HG03196 (cell line): ENCODE measurements around the gene FGD5.

Experiments
- ATAC-seq: cut with Tn5 transposase; IDR thresholded peaks from one replicate; pipeline ENCODE4 v1.9.1; 2021; ENCODE audit not compliant: unreplicated experiment

FGD5 gene

DNA sequence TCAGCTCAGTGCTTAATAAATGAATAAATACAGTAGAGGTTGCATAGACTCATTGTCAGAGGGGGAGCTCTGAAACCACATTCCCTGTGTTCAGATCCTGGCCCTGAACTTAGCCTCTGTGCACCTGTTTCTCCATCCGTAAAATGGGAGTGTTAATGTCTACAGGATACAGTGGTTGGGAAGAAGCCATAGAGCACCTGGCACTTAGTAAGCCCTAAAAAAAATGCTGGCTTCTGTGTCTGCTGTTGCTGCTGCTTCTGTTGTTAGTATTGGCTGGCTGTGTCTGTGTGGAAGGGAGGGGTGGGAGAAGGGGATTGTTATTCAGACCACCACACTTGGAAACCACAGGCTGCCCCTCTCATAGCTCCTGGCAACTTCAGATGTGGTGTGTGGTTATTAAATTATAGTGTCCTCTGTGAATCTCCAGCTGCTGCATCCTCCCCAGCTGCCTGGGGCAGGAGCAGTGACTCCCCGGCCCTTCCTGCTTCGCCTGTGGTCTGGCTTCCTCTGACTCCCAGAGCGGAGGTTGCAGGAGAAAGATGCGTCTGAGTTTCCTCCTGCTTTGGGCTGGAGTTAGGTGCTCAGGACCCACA is 31.0 kb downstream of the FGD5 start:
- no peak for ATAC-seq

DNA sequence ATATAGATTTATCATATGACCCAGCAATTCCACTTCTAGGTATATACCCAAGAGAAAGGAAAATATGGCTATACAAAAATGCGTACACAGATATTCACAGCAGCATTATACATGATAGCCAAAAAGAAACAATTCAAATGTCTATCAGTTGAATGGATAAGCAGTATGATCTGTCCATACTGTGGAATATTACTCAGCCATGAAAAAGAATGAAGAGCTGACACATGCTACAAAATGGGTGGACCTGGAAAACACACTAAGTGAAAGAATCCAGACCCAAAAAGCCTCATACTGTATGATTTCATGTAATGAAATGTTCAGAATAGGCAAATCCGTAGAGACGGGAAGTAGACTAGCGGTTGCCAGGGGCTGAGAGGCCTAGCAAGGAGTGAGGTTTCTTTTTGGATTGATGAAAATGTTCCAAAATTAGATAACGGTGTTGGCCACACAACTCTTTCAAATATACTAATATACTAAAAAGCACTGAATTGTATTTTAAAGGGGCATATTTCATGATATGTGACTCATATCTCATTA is 33.4 kb downstream of the FGD5 start:
- no peak for ATAC-seq

DNA sequence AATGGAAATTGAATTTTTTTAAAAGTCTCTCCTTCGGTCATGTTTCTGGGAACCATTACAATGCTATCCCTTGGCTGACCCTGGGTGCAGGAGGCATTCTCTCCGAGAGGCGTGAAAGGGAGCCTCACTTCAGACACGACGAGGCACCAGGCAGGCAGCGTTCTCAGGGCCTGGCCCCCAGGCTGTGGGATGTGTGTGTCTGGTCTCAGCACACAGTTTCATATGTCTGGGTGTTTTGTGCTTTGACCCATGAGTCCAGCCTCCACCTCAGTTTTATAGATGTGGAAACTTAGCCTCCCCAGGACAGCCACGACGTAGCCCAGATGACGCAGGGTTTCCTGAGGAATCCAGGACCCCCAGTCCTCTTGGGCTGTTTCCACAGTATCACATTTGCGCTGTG is 34.0 kb downstream of the FGD5 start:
- no peak for ATAC-seq

DNA sequence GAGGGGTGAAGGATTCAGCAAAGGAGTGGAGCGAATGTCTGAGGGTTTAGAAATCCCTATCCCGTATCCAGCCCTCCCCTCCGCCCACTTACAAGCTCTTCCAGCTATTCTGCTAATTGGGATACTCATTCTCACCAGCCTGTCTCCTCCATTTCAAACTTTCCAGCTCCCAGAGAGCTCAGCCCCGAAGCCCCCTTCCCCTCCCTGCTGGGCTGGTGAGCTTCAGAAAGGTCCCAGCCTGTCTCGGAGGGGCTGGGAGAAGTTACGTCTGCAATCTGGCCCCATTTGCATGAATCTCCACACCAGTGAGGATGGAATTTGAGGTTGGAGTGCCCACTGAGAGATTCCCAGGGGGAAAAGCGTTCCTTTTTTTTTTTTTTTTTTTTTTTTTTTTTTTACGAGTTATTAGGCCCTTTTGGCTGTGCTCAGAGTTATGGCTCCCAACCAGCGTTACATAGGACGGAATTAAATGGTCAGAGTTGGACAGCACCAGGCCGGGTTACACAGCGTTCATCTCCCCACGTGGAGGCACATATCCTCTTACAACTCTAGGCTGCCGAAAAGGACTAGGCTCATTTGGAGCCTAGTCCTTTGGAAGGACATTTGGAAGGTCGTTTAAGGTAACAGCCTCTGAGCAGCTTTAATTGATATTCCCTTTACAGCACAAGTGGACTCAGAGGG is 34.6 kb downstream of the FGD5 start:
- ATAC-seq, result no peak

DNA sequence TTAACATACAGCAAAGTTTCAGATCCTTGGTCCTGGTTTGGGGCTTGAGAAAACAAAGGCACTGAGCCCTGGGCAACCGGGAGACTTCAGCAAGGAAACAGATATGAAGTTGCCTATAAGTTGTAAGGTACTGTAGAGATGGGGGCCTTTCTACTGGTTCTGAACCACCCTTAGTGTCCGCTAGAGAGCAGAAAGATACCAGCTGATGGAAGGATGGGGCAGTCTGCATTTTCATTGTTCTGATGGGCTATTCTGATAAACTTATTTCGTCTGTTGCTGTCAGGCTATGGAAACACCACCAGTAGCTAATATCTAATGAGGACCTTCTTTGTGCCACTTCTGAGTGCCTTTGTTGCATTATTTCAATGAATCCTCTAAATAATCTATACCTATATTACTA is 38.7 kb downstream of the FGD5 start:
- ATAC-seq, result no peak

DNA sequence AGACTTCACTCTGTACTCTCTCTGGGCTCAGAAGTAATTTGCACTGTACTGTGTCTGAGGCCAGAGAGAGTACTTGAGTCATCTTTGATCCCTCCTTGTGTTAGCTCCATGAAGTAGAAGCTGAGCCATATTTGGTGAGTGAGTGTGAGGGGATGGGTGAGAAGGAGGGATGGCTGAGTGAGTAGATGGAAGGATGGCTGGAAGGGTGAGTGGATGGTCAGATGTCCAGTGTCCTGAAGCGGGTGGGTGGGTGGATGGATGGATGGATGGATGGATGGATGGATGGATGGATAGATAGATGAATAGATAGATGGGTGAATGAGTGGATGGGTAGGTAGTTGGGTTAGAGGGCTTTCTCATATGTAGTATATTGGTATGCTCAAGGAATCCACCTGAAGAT is 39.3 kb downstream of the FGD5 start:
- no peak for ATAC-seq

DNA sequence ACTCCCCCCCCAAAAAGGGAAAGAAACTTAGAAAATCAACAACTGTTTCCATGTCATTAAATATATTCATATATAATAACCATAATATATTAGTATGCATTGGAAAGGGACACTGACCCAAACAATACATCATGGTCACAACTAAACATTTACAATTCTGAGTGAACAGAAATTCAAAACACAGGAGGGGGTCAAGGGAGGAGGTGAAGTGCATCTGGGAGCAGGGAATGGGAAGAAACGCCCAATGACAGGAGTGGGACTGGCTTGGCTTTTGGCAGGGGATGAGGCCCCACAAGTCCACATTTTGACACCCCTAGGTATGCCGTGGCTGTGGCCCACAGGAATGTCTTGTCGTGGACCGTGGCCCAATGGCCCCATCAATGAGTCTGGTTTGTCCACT is 41.1 kb downstream of the FGD5 start:
- no peak for ATAC-seq

DNA sequence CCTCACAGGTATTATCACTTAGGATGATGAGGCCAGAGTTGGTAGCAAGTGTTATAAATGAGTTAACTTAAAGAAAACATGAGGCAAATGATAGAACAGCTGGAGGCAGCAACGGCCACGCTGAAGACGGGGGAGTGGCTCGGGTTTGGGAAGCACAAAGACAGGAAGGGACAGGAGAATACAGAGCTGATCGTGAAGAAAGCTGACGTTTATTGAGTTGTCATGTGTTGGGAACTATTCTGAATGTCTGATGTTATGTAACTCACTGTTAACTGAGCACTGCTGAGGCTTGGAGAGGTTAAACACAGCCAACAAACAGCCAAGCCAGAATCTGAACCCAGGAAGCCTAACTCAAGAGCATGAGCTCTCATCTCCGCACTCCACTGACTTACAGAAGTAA is 42.3 kb downstream of the FGD5 start:
- ATAC-seq, result no peak

DNA sequence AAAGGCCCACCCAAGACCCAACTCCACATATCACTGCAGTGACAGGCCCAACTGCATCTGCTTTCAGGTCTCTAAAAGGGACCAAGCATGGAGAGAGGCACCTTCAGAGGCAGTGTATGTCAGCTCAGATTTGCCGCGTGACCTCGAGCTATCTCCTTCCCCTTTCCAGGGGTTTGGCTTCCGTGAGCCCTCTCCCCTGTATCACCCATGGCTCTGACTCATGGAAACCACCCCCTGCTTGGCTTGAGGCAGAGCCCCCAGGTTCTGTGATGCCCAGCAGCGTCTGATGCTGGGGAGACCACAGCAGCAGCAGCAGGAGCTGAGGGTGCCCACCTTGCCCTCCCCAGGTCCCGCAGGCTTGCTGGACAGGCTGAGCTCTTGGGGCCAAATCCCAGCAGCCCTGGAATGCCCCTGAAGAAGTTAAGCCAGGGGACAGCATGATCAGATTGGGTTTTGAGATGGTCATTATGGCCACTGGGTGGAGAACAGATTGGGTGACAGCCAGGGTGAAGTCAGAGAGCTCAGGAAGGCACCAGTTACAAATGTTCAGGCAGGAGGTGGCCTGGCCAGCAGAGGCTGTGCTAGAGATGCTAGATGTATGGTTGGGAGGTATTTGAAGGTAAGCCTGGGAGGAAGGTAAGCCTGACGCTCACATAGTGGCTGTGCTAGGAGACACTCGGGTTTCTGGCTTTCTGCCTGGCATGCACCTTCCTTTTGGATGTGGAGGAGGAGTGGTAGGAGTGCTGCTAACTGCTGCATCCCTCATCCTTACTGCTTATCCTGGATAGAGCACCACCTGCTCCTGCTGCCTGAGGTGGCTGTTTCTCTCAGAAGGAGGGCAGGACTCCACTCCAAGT is 42.9 kb downstream of the FGD5 start:
- no peak for ATAC-seq

DNA sequence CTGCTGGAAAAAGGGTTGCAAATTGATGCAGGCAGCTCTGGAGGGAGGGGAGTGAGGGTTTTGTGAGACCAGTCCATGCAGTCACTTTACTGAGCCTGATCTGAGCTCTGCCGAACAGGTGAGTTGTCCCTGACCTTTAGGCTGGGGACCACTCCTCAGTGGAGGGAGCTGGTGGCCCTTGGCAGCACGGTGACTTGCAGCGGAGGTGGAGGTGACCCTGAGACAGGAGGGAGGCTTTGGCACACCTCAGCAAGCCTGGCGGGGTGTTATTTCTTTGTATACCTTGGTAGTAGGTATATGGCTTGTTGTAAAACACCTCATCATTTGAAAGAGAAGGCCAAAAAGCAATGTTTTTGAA is 43.5 kb downstream of the FGD5 start:
- no peak for ATAC-seq

DNA sequence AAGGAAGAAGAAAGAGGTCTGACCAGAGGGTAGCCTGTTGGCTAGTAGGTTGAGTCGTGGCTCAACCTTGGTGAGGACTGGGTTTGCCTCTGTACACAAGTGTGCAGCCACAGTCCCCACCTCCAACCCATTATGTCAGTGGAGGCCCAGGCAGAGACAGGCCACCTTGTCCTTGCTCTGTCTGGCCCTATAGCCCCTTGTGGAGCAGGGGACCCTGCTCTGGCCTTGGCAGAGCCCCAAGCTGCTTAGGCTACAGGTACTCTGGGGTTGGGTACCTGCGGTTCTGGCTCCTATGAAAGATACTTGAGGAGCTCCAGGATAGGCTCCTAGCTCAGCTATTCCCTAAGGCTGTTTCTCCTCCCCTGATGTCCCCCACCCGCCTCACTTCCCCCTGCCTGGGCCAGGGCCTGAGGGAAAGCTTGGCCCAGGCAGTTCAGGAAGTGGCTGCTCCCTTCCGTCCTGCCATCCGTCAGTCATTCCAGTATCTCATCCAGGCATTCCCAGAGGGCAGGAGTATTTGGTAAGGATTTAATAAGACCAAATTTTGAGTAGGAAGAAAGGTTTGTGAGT is 44.0 kb downstream of the FGD5 start:
- no peak for ATAC-seq

DNA sequence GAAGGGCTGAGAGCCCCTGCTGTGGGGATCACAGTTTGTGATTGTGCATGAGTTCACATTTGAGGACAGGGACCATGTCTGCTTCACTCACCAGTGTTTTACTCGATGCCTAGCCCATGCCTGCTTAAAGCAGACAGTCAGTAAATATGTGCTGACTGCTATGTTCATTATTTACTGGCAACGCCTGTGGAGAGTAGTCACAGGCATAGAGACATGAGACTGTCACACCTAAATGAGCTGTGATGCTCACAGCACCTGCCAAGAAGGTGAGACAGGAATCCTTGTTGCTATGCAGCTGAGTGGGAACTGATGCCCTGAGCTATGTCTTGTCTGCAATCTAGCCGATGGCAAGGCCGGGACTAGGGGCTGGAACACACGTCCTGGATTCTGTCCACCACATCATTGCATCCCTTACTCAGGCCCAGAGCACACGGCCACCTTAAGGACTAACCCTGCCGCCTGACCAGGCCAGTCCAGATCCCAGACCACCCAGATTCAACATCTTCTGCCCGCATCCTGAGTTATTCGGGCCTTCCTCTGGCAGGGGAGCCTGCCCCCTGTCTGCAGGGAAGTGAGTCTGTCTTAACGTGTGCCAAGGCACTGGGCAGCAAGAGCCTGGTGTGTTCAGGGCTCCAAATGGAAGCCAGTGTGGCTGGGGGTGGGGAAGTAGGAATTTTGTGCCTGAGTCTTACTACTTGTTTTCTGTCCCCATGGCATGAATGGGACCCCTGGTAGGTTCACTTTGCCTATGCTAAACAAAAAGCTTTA is 44.8 kb downstream of the FGD5 start:
- no peak for ATAC-seq

DNA sequence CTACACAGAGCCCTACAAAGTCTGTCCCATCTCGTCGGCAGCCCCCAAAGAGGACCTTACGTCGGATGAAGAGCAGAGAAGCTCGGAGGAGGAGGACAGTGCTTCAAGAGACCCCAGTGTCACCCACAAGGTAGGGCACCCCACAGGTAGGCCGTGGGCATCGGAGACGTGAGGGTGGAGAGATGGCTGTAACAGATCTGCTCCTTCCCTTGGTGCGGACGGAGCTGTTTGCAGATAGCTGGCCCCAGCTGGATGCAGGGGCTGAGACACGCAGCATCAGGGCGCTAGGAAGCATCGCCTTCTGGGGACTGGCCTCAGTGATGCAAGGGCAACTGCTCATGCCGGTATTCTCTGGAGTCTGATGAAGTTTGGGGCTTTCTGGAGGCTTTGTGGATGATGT is 45.4 kb downstream of the FGD5 start:
- ATAC-seq, result no peak

DNA sequence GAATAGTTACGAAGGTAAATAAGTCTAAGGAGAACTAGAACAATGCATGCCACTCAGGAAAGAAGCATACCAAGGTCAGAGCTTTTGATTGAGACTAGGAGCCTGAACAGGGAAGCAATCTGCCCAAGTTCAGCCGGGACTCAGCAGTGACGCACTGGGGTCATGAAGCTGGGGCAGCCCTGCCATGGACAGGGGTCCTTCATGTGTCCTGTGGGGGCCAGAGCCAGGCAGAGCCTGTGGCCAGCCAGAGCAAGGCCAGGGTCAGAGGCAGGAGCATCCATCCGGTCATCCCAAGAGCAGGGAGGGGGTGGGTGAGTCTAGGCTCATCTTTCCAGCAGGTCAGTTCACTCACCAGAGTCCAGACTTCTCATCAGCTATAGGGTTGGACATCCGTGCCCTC is 47.9 kb downstream of the FGD5 start:
- no peak for ATAC-seq

DNA sequence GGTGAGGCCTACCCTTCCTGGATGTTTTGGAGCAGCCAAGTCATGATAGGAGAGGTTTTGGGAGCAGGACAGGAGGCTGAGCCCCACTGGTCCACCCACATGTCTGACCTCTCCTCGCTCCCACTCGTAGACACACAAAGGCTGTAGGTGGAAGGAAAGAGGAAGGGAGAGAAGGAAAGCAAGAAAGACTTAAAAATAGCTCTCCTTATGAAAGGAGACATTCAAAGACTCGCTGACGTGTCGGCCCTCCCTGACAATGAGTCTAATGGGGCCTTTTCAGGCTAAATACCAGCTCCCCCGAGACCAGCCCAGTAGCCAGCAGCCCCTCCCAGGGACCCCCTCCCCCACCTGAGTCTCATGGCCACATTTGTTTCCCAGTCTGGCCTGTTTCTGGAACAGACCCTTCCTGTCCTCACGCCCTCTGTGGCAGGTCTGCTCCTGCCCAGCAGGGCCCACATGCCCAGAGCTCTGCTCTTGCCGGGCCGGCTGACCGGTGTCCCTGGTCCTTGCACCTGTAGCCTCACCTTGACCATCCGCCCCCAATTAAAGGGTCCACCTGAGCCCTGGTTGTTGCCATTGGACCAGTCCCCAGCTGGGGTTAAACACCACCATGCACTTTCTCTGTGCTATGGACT is 49.3 kb downstream of the FGD5 start:
- ATAC-seq, result no peak

DNA sequence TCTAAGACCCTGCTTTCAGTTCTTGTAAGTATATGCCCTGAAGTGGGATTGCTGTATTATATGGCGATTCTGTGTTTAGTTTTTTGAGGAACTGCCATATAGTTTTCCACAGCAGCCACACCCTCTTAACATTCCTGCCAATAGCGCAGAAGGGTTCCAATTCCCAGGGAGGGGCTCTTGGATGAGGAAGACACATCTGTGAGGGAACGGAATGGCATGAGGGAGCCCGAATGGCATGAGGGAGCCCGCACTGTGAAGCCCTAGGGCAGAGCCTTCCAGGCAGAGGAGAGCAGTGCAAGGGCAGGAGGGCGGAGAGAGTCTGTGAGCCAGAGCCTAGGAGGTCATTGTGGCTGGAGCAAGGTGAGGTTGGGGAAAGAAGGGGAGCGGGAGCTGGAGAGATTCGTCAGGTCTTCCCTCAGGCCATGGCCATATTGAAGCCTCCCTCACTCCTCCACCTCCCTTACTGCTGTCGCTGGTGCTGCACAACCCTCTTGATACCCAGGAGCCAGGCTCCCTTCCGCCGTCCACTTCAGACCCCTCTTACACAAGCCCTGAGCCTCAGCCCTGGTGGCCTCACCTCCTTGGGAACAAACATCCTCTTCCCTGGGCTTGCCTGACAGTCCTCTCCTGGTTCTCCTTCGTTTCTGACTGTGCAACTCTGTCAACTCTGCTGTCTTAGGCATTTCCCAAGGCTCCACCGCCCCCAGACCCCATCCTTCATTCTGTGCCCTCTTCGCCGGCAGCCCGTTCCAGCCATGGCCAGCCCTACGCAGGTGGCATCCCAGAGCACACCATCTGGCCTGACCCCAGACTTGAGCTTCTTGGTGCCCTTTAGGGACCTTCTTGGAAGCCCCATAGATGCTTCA is 51.4 kb downstream of the FGD5 start:
- ATAC-seq, result no peak

DNA sequence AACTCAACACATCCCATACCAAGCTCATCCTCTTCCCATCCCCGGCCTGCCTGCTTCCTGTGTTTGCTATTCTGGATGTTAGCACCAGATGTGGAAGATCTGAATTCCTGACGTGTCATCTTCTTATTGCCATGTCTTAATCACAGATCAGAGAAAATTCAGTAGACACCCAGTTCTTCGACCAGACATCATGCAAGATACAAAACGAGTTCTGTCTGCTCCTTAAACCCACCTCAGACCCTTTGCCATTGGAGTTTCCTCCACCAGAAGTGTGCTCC is 52.0 kb downstream of the FGD5 start:
- no peak for ATAC-seq

DNA sequence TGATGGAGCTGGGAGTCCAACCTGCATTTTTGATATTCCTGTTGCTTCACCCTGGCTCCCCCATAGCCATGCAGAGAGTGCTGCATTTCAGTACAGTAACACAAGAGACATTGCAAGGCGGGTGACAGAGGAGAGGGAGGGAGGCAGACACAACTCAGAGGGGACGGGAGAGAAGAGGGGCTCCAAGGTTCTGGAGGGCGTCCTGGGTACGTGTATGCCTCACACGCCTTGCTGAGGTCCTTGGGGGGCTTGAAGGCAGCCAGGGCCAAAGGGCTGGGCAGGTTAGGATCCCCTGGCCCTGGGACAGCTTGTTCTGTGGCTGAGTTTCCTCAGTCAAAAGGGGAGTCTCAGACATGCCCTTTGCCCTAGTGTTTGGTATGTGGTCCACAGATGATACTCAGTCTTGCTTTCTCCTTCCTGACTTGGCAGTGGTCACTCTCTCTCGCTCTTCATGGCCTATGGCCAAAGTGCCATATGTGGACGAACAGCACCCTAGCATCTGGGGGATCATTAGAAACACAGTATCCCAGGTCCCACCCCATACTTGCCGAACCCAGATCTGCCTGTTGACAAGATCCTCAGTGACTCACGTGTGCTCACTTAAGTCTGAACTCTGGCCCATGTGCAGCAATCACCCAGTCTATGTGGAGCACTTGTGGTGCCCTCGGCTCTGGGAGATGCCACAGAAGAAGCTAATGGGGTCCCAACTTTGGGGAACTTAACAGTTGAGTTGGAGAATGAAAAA is 52.9 kb downstream of the FGD5 start:
- ATAC-seq, result no peak

DNA sequence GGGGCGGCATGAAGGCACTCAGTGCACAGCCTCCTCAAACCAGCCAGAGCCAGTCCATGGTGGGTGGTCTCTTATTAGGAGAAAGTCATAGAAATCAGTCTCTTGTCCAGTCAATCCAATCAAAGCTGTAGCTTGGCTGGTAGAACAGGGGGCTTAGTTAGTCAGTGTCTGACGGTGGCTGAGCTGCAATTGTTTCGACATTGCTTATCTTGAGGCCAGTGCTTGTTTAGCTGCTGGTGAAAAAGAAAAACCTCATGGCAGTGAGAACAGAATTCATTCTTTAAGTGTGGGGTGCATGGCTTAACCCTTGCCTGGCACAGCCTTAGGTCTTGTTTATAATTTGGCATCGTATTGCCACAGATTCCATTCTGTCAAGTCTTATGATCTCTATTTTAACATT is 53.9 kb downstream of the FGD5 start:
- ATAC-seq, result no peak
